GM18511 (cell line): ENCODE results near the gene ACOT12.

ENCODE experiments used
- ATAC-seq: cut with Tn5 transposase; IDR thresholded peaks from one replicate; pipeline ENCODE4 v1.9.1; 2021; ENCODE audit warnings: mild to moderate bottlenecking, moderate library complexity; ENCODE audit not compliant: unreplicated experiment

ACOT12 gene

GRCh38 chr5:81401266-81401665 lies 7.3 kb upstream of the ACOT12 start:
- ATAC-seq = no peak

- ATAC-seq = no peak
Measured at GRCh38 chr5:81400375-81400774, 6.4 kb upstream of the ACOT12 start.

GRCh38 chr5:81398741-81399140 lies 4.8 kb upstream of the ACOT12 start:
- ATAC-seq = no peak

GRCh38 chr5:81397176-81397575 lies 3.2 kb upstream of the ACOT12 start:
- no peak for ATAC-seq

- no peak for ATAC-seq
Measured at GRCh38 chr5:81395262-81395661, 1.3 kb upstream of the ACOT12 start.

- no peak for ATAC-seq
Measured at GRCh38 chr5:81393430-81393782, 528 bp downstream of the ACOT12 start.

GRCh38 chr5:81389025-81389424 lies 4.9 kb downstream of the ACOT12 start:
- no peak for ATAC-seq

- no peak for ATAC-seq
Measured at GRCh38 chr5:81388169-81388568, 5.8 kb downstream of the ACOT12 start.

- no peak for ATAC-seq
Measured at GRCh38 chr5:81383867-81384266, 10.1 kb downstream of the ACOT12 start.

- ATAC-seq = no peak
Measured at GRCh38 chr5:81371354-81371876, 22.5 kb downstream of the ACOT12 start.

GRCh38 chr5:81370912-81371311 lies 23.0 kb downstream of the ACOT12 start:
- ATAC-seq = no peak

- ATAC-seq = no peak
Measured at GRCh38 chr5:81365541-81365940, 28.4 kb downstream of the ACOT12 start.

GRCh38 chr5:81363093-81363871 lies 30.7 kb downstream of the ACOT12 start:
- ATAC-seq = no peak

GRCh38 chr5:81361600-81361999 lies 32.3 kb downstream of the ACOT12 start:
- ATAC-seq = no peak

- ATAC-seq = no peak
Measured at GRCh38 chr5:81360640-81361039, 33.3 kb downstream of the ACOT12 start.

GRCh38 chr5:81359881-81360280 lies 34.1 kb downstream of the ACOT12 start:
- no peak for ATAC-seq

- no peak for ATAC-seq
Measured at GRCh38 chr5:81359108-81359507, 34.8 kb downstream of the ACOT12 start.

- no peak for ATAC-seq
Measured at GRCh38 chr5:81355291-81356251, 38.4 kb downstream of the ACOT12 start.

- ATAC-seq = no peak
Measured at GRCh38 chr5:81354093-81354492, 39.8 kb downstream of the ACOT12 start.

GRCh38 chr5:81353189-81353588 lies 40.7 kb downstream of the ACOT12 start:
- no peak for ATAC-seq

- no peak for ATAC-seq
Measured at GRCh38 chr5:81350507-81350906, 43.4 kb downstream of the ACOT12 start.

- no peak for ATAC-seq
Measured at GRCh38 chr5:81349161-81349560, 44.8 kb downstream of the ACOT12 start.
